ENCODE measurements around the gene SMARCA4.

The SMARCA4 gene

DNA sequence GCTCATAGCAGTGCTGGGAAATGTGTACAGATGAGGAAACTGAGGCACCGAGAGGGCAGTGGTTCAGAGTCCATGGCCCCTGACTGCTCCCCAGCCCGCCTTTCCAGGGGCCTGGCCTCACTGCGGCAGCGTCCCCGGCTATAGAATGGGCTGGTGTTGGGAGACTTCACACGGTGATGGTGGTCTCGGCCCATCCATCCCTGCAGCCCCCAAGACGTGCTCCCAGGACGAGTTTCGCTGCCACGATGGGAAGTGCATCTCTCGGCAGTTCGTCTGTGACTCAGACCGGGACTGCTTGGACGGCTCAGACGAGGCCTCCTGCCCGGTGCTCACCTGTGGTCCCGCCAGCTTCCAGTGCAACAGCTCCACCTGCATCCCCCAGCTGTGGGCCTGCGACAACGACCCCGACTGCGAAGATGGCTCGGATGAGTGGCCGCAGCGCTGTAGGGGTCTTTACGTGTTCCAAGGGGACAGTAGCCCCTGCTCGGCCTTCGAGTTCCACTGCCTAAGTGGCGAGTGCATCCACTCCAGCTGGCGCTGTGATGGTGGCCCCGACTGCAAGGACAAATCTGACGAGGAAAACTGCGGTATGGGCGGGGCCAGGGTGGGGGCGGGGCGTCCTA is 144.3 kb downstream of the SMARCA4 start:
- H3K4me3 ChIP-seq (ENCODE audit: low read depth, low read length): no peak overlapping the region
- H3K9ac ChIP-seq (ENCODE audit: low read depth, low read length): no peak overlapping the region
- no peaks in the 10 kb centered on the region for H3K27me3 ChIP-seq (ENCODE audit: control insufficient read depth, insufficient read depth, low read length)
- peaks cover 3% of the 10 kb centered on the region; the same call in 1 of the 2 replicates for H3K9me3 ChIP-seq (ENCODE audit: control insufficient read depth, insufficient read depth, low read length)
- H3K27ac ChIP-seq (ENCODE audit: low read depth, low read length): no peak overlapping the region
- H3K36me3 ChIP-seq (ENCODE audit: control insufficient read depth, insufficient read depth, low read length): peaks cover 93% of the 10 kb centered on the region
- no peaks in the 10 kb centered on the region for H3K4me1 ChIP-seq (ENCODE audit: control insufficient read depth, insufficient read depth, low read length)

DNA sequence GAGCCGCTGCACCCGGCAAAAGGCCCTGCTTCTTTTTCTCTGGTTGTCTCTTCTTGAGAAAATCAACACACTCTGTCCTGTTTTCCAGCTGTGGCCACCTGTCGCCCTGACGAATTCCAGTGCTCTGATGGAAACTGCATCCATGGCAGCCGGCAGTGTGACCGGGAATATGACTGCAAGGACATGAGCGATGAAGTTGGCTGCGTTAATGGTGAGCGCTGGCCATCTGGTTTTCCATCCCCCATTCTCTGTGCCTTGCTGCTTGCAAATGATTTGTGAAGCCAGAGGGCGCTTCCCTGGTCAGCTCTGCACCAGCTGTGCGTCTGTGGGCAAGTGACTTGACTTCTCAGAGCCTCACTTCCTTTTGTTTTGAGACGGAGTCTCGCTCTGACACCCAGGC is 145.6 kb downstream of the SMARCA4 start:
- Histone ChIP-seq H3K9me3 (ENCODE audit: control insufficient read depth, insufficient read depth, low read length) (no peaks in the 10 kb centered on the region), H3K27me3 (ENCODE audit: control insufficient read depth, insufficient read depth, low read length) (no peaks in the 10 kb centered on the region), H3K4me3 (ENCODE audit: low read depth, low read length) (no peak overlapping the region), H3K36me3 (ENCODE audit: control insufficient read depth, insufficient read depth, low read length) (peaks cover 94% of the 10 kb centered on the region), H3K9ac (ENCODE audit: low read depth, low read length) (no peak overlapping the region), H3K27ac (ENCODE audit: low read depth, low read length) (no peak overlapping the region), H3K4me1 (ENCODE audit: control insufficient read depth, insufficient read depth, low read length) (no peaks in the 10 kb centered on the region)

DNA sequence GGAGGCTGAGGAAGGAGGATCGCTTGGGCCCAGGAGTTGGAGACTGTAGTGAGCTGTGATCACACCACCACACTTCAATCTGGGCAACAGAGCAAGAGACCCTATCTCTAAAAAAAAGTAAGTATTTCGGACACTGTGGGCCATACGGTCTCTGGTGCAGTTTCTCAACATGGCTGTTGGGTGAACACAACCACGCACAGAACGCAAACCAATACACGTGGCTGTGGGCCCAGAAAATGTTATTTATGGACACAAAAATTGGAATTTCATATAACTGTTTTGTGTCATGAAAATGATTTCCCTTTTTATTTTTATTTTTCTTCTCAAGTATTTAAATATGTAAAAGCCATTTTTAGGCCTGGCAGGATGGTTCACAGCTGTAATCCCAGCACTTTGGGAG is 147.9 kb downstream of the SMARCA4 start:
- no peaks in the 10 kb centered on the region for H3K4me1 ChIP-seq (ENCODE audit: control insufficient read depth, insufficient read depth, low read length)
- H3K27me3 ChIP-seq (ENCODE audit: control insufficient read depth, insufficient read depth, low read length): no peaks in the 10 kb centered on the region
- H3K4me3 ChIP-seq (ENCODE audit: low read depth, low read length): no peak overlapping the region
- no peak overlapping the region for H3K9ac ChIP-seq (ENCODE audit: low read depth, low read length)
- no peak overlapping the region for H3K27ac ChIP-seq (ENCODE audit: low read depth, low read length)
- H3K9me3 ChIP-seq (ENCODE audit: control insufficient read depth, insufficient read depth, low read length): no peaks in the 10 kb centered on the region
- peaks cover 95% of the 10 kb centered on the region for H3K36me3 ChIP-seq (ENCODE audit: control insufficient read depth, insufficient read depth, low read length)

DNA sequence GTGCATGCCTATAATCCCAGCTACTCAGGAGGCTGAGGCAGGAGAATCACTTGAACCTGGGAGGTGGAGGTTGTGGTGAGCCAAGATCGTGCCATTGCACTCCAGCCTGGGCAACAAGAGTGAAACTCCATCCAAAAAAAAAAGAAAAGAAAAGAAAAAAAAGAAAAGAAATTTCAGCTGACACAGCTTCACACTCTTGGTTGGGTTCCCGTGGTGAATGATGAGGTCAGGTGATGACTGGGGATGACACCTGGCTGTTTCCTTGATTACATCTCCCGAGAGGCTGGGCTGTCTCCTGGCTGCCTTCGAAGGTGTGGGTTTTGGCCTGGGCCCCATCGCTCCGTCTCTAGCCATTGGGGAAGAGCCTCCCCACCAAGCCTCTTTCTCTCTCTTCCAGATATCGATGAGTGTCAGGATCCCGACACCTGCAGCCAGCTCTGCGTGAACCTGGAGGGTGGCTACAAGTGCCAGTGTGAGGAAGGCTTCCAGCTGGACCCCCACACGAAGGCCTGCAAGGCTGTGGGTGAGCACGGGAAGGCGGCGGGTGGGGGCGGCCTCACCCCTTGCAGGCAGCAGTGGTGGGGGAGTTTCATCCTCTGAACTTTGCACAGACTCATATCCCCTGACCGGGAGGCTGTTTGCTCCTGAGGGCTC is 150.4 kb downstream of the SMARCA4 start:
- no peak overlapping the region for H3K27ac ChIP-seq (ENCODE audit: low read depth, low read length)
- H3K9ac ChIP-seq (ENCODE audit: low read depth, low read length): no peak overlapping the region
- H3K36me3 ChIP-seq (ENCODE audit: control insufficient read depth, insufficient read depth, low read length): peaks cover 97% of the 10 kb centered on the region

DNA sequence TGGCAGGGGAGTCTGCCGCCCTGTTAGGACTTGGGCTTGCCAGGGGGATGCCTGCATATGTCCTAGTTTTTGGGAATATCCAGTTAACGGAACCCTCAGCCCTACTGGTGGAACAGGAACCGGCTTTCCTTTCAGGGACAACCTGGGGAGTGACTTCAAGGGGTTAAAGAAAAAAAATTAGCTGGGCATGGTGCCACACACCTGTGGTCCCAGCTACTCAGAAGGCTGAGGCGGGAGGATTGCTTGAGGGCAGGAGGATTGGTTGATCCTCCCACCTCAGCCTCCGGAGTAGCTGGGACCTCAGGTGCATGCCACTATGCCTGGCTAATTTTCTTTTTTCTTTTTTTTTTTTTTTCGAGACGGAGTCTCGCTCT is 150.9 kb downstream of the SMARCA4 start:
- H3K27ac ChIP-seq (ENCODE audit: low read depth, low read length): no peak overlapping the region
- no peaks in the 10 kb centered on the region for H3K4me1 ChIP-seq (ENCODE audit: control insufficient read depth, insufficient read depth, low read length)
- H3K27me3 ChIP-seq (ENCODE audit: control insufficient read depth, insufficient read depth, low read length): no peaks in the 10 kb centered on the region
- no peaks in the 10 kb centered on the region for H3K9me3 ChIP-seq (ENCODE audit: control insufficient read depth, insufficient read depth, low read length)
- no peak overlapping the region for H3K4me3 ChIP-seq (ENCODE audit: low read depth, low read length)
- H3K9ac ChIP-seq (ENCODE audit: low read depth, low read length): no peak overlapping the region
- peaks cover 97% of the 10 kb centered on the region for H3K36me3 ChIP-seq (ENCODE audit: control insufficient read depth, insufficient read depth, low read length)

More for the DNA sequence above, 150.4 kb downstream of the SMARCA4 start:
- Histone ChIP-seq H3K4me1 (ENCODE audit: control insufficient read depth, insufficient read depth, low read length) (no peaks in the 10 kb centered on the region), H3K4me3 (ENCODE audit: low read depth, low read length) (no peak overlapping the region), H3K27me3 (ENCODE audit: control insufficient read depth, insufficient read depth, low read length) (no peaks in the 10 kb centered on the region), H3K9me3 (ENCODE audit: control insufficient read depth, insufficient read depth, low read length) (no peaks in the 10 kb centered on the region)
